GF-D8 (cell line): ENCODE measurements around the gene ACER3.
"Not testable (repeated sequence)": the region's sequence is repeated elsewhere in the genome, so short reads cannot be mapped to it uniquely, and the experiment has no call there.

Source experiments
- DNase-seq: peaks from one replicate; lab custom pipeline; 2025; lab: John Stamatoyannopoulos, UW

ACER3 gene

GRCh38 chr11:76836613-76837291 is 24.0 kb upstream of the ACER3 start:
- DNase-seq = no peak

GRCh38 chr11:76837696-76838677 is 22.7 kb upstream of the ACER3 start:
- DNase-seq = no peak

GRCh38 chr11:76838678-76839068 is 22.0 kb upstream of the ACER3 start:
- no peak for DNase-seq

DNA sequence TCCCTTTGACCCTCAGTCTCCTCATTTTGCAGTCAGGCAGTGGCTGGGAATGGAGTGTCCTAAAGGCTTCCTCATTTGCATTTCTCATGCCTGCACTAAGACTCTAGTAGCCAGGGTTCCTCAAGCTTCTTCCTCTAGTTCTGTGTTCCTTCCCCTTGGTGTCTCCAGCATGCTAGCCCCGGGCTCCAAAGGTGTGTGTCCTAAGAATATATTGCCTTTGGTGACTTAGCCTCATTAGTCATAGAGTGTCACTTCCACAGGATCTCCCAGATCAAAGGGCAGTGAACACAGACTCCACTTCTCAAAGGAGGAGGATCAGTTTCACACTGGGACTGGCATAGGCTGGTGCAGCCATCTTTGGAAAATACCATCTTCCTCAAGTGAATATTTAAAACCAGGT is 21.4 kb upstream of the ACER3 start:
- DNase-seq = no peak

GRCh38 chr11:76841923-76842452 is 18.7 kb upstream of the ACER3 start:
- DNase-seq = no peak

DNA sequence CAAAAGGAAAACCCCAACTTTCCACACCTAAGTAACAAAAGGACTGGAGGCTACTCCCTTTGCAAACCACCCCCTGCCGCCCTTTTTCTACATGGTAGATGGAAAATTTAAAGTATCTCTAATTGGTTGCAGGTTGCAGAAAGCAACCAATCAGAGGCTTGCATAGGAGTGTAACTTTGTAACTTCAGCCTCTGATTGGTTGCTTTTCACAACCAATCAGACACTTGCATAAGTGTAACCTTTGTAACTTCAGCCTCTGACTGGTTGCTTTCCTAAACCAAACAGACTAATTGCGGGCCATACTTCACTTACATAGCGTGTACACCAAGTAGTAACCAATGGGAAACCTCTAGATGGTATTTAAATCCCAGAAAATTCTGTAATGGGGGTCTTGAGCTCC is 16.8 kb upstream of the ACER3 start:
- DNase-seq = no peak

DNA sequence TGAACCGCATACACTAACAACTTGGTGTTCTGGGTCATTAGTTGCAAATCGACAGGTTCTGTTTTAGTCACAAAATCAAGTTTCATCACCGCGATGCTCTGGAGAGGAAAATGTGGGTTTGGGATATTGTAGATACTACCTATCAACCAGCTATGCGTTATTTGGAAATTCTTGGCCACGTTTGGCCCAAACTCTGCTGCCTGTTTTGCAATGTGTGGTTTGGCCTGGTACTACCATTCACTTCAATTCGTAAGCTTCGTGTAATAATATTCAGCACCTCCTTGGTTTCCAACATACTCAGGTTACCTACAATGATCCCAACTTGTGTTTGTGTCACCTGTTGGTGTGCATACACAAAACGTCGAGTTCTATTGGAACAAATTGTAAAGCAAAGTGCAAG is 16.2 kb upstream of the ACER3 start:
- no peak for DNase-seq

DNA sequence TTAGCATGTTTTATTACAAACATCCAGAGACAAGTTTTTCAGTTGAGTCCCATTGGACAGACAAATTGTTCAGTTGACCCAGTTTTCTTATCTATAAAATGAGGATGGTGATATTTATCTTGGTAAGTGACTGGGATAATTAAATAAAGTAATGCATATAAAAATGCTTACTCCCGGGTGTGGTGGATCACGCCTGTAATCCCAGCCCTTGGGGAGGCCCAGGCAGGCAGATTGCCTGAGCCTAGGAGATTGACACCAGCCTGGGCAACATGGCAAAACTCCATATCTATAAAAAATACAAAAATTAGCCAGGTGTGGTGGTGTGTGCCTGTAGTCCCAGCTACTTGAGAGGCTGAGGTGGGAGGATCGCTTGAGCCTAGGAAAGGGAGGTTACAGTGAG is 15.6 kb upstream of the ACER3 start:
- no peak for DNase-seq

DNA sequence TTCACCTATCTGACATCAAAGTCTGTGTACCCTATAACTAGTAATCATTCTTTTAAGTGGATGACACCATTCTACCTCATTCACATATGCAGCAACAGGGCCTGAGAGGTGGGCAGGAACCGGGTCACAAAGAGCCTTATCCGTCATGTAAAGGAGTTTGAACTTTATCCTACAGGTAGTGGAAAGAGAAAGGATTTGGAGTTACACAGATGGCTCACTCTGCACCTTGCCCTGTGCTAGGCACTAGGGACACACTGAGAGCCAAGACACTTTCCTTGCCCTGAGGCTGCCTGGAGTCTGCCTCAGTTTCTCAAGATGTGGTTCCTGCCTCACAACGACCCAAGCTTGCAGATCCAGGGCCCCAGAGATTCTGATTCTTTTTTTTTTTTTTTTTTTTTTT is 14.3 kb upstream of the ACER3 start:
- DNase-seq = no peak

DNA sequence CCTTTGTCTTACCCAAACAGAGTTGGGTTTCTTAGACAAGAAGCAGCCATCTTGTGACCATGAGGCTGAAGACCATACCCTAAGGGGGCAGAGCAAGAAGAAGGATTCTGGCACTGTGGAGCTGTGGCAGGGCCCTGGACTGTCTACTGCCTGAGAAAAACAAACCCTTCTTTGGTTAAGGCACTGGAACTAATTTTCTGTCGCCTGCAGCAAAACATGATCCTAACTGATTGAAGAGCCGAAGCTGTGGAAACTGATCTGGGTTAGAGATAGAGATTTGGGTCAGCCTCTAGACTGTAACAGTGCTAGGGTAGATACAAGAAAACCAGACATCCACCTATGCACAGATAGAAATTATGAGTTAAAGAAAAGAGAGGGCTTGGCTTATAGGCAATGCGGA is 11.3 kb upstream of the ACER3 start:
- DNase-seq = no peak

- no peak for DNase-seq
Measured at GRCh38 chr11:76850130-76850529, 10.6 kb upstream of the ACER3 start.

DNA sequence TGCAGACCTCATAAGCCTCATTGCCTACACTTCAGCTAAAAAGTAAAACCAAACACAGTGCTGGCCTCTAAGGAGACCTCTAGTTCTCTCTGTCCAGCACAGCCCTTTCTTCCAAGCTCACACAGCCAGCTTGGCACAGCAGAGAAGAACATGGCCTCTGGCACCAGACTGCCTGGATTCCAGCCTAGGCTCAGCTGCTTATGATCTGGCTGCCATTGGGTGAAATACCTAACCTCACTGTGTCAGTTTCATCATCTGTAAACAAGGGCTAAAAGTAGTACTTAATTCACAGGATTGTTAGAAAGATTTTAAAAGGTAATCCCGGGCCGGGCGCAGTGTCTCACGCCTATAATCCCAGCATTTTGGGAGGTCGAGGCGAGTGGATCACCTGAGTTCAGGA is 9.9 kb upstream of the ACER3 start:
- DNase-seq = no peak

GRCh38 chr11:76854709-76855108 is 6.0 kb upstream of the ACER3 start:
- peak; percentile 10 for DNase-seq

DNA sequence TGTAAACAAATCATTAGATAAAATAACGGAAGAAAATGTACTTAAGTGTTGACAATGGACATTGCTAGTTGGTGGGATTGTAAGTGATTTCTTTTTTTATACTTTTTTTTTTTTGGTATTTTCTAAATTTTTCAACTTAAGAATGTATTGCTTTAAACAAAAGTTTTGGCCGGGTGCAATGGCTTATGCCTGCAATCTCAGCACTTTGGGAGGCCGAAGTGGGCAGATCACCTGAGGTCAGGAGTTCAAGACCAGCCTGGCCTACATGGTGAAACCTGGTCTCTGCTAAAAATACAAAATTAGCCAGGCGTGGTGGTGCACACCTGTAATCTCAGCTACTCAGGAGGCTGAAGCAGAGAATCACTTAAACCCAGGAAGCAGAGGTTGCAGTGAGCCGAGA is 5.0 kb upstream of the ACER3 start:
- DNase-seq = not testable (repeated sequence)

GRCh38 chr11:76856106-76856505 is 4.6 kb upstream of the ACER3 start:
- no peak for DNase-seq

DNA sequence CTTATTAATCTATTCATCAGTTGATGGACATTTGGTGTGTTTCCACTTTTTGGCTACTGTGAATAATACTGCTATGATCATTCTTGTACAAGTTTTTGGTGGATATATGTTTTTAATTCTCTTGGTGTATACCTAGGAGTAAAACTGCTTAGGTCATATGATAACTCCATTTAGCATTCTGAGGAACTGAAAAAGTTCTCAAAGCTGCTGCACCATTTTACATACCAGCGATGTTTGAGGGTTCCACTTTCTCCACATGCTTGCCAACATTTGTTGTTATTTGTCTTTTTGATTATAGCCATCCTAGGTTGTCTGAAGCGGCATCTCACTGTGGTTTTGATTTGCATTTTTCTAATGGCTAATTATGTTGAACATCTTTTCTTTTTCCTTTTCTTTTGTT is 4.1 kb upstream of the ACER3 start:
- no peak for DNase-seq

DNA sequence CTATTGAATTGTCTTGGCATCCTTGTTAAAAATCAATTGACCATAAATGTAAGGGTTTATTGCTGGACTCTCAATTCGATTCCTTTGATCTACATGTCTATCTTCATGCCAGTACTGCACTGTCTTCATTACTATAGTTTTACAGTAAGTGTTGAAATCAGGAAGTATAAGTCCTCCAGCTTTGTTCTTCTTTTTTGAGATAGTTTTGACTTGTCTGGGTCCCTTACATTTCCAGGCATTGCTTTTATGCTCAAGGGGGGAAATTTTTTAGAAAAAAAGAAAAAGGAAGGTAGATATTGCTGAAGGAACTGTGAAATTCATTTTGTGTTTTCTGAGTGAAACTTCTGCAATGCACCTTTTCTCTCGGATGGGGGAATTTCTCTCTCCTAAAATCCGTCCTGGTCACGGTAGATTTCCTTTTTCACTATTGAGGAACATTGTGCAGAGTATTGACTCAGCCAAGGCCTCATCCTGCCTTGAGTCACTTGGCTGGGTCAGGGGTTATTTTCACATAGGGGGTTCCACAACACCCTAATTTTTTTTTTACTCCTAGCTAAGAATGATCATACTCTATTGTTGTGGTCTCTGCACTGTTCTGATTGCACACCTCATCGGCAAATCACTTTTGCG is 2.8 kb upstream of the ACER3 start:
- DNase-seq = peak; percentile 76

DNA sequence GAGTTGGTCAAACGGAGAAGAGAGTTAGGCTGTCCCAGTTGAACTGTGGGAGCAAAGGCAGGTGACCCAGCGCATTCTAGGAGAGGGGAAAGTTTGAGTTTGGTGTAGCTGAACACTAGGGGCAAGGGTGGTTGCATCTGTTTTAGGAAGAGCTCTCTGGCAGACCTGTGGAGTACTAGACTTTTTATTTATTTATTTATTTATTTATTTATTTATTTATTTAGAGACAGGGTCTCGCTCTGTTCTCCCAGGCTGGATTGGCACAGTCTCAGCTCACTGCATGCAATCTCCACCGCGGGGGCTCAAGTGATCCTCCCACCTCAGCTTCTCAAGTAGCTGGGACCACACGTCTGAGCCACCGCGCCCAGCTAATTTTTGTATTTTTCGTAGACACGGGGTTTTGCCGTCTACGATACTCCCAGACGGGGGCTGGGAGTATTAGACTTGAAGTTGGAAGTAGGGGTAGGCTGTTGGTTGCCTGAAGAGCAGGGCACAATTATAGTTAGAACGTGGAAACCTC is 950 bp upstream of the ACER3 start:
- DNase-seq = no peak

DNA sequence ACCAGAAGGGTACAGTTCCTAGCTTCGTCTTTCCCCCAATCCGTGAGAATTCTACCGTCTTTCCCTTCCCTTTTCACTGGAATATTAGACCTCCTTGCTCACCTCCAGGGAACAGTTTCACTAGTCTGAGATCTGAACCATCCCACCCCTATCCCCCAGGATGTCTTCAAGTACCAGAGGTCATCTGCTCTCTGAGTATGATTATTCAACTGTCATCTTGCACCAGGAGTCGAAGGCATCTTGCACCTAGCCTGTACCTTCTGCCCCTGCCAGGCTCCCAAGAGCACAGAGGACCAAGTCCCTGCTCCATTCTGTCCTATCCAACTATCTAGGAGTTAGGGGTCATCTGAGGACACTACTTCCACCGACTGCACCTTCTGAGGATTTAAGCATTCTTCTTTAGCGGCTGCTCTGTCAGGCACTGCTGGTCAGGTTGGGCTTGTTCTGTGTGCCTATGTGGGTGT is 804 bp downstream of the ACER3 start:
- no peak for DNase-seq

DNA sequence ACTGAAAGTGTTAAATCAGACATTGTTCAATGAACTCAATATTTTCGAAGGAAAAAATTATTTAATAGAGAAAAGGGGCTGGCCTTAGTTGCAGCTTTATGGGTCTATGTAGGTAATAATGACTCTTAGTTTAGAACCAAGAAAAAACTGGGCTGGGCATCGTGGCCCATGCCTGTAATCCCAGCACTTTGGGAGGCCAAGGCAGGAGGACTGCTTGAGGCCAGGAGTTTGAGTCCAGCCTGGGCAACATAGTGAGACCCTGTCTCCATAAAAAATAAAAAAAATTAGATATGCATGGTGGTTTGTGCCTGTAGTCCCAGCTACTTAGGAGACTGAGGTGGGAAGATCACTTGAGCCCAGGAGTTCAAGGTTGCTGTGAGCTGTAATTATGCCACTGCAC is 2.1 kb downstream of the ACER3 start:
- DNase-seq = not testable (repeated sequence)

DNA sequence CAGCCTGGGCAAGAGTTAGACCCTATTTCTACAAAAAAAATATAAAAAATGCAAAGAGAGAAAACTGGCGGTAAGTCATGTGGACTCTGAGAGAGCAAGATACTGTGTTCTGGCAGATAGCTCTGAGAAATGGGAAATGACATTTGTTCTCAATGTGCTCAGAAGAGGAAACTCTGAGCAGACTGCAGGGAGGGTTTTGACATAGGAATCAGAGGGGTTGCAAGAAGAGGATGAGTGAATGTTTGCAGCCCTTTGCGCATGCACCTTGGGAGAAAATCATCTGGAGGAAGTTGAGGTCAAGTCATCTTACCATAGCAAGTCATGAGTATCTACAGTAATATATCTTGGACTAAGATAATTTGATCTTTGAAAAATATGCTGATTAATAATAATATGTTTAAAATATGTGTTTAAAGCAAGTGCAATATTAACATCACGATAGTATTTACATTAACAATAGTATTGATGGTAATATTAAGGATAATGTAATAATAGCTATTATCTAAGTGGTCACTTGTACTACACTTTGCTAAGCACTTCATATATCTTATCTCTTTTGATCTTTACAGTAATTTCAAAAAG is 2.6 kb downstream of the ACER3 start:
- peak; percentile 63 for DNase-seq
